H1 (cell line): ENCODE data around the gene GPATCH11. TPM values are rescaled to one million over a fixed set of nuclear protein-coding genes. Genes with fewer than 3 reads are reported as not detected.

Experiments
- CTCF ChIA-PET: fragments of 300-600 bp; sonication (Branson Sonifier 250); formaldehyde crosslinking; loops from one replicate; lab custom pipeline; 2021; ENCODE audit not compliant: partially characterized antibody; lab: Charles Lee
- POLR2A ChIA-PET: fragments of 300-600 bp; sonication (Branson Sonifier 250); formaldehyde crosslinking; loops from one replicate; lab custom pipeline; 2021; ENCODE audit warnings: inconsistent platforms; ENCODE audit not compliant: partially characterized antibody; lab: Charles Lee
- DNase-seq, 2 experiments: peaks; one replicate each; pipeline versions ENCODE4 v3.0.0 to v3.0.0-alpha.2; 2010 to 2022; ENCODE audit warnings: low spot score in 2 of 2, low read depth in 1 of 2, mixed read lengths in 1 of 2
- FAIRE-seq: peaks from 2 replicates; lab custom pipeline; 2011; peaks lifted over from hg19 to GRCh38; lab: Jason Lieb, UNC
- H2AFZ ChIP-seq: 2 replicates; pipeline ENCODE4 v1.8.1; 2012; ENCODE audit warnings: low read length, inconsistent platforms
- H2AK5ac ChIP-seq: 2 replicates; pipeline ENCODE4 v1.6.1; 2013; ENCODE audit warnings: low read depth, low read length
- H2BK120ac ChIP-seq: replicated peaks from 2 replicates; pipeline ENCODE3; 2013; ENCODE audit warnings: low read depth, low read length, inconsistent platforms
- H2BK12ac ChIP-seq: 2 replicates; pipeline ENCODE4 v1.6.1; 2013; ENCODE audit warnings: low read depth, low read length
- H2BK15ac ChIP-seq: 2 replicates; pipeline ENCODE4 v1.6.1; 2013; ENCODE audit warnings: low read length
- H2BK20ac ChIP-seq: 2 replicates; pipeline ENCODE4 v1.6.1; 2013; ENCODE audit warnings: low read length
- H2BK5ac ChIP-seq: 2 replicates; pipeline ENCODE4 v1.6.1; 2013; ENCODE audit warnings: low read depth, low read length
- H3K14ac ChIP-seq: 2 replicates; pipeline ENCODE4 v1.6.1; 2013; ENCODE audit warnings: inconsistent platforms; ENCODE audit not compliant: insufficient read length
- H3K18ac ChIP-seq: 2 replicates; pipeline ENCODE4 v1.6.1; 2013; ENCODE audit warnings: low read length; ENCODE audit errors: extremely low read depth
- H3K23ac ChIP-seq: 2 replicates; pipeline ENCODE4 v1.6.1; 2013; ENCODE audit warnings: inconsistent platforms; ENCODE audit not compliant: insufficient read length
- H3K23me2 ChIP-seq: 2 replicates; pipeline ENCODE4 v1.6.1; 2013; ENCODE audit warnings: low read depth, low read length
- H3K27ac ChIP-seq: 2 replicates; pipeline ENCODE4 v1.6.1; 2011; ENCODE audit warnings: low read depth, low read length, inconsistent platforms
- H3K27me3 ChIP-seq, 4 experiments: replicated peaks in 1 of 4; 1 replicate in 1 of 4; 2 replicates in 3 of 4; pipeline versions ENCODE4 v1.6.1 to v1.8.1; 2011 to 2013; ENCODE audit warnings: low read length in 3 of 4, mild to moderate bottlenecking in 3 of 4, inconsistent platforms in 2 of 4, mixed read lengths in 2 of 4, moderate library complexity in 1 of 4; ENCODE audit not compliant: control insufficient read depth in 3 of 4, insufficient read depth in 3 of 4; ENCODE audit errors: extremely low read depth in 1 of 4
- H3K36me3 ChIP-seq, 4 experiments: 2 replicates each; pipeline versions ENCODE4 v1.6.1 to v1.8.1; 2011 to 2013; ENCODE audit warnings: mild to moderate bottlenecking in 4 of 4, low read length in 3 of 4, moderate library complexity in 2 of 4, control low read depth in 1 of 4, inconsistent platforms in 1 of 4; ENCODE audit not compliant: insufficient read depth in 4 of 4, control insufficient read depth in 2 of 4
- H3K4ac ChIP-seq: replicated peaks from 2 replicates; pipeline ENCODE3; 2013; ENCODE audit warnings: low read length, low read depth, mixed read lengths, inconsistent platforms; ENCODE audit not compliant: insufficient read length
- H3K4me1 ChIP-seq, 4 experiments: replicated peaks in 1 of 4; 1 replicate in 1 of 4; 2 replicates in 3 of 4; pipeline versions ENCODE4 v1.6.1 to v1.8.1; 2011 to 2013; ENCODE audit warnings: low read length in 3 of 4, inconsistent platforms in 2 of 4, mixed read lengths in 1 of 4; ENCODE audit not compliant: insufficient read depth in 4 of 4, control insufficient read depth in 3 of 4
- H3K4me2 ChIP-seq, 2 experiments: 2 replicates each; pipeline versions ENCODE4 v1.6.1 to v1.8.1; 2011 to 2013; ENCODE audit warnings: low read depth in 2 of 2, low read length in 2 of 2, control low read depth in 1 of 2, inconsistent platforms in 1 of 2, mild to moderate bottlenecking in 1 of 2; ENCODE audit not compliant: insufficient read depth in 1 of 2
- H3K4me3 ChIP-seq, 4 experiments: fragments of 200-600, 300-600 bp in 1 of 4; sonication (generic), shearing (Covaris generic), sonication (Bioruptor Twin) in 1 of 4; 2 replicates each; pipeline versions ENCODE4 v1.5.1 to v1.8.1; 2011 to 2016; ENCODE audit warnings: low read length in 4 of 4, low read depth in 3 of 4, control low read depth in 2 of 4, inconsistent platforms in 2 of 4, mild to moderate bottlenecking in 2 of 4, mixed read lengths in 1 of 4, moderate library complexity in 1 of 4; ENCODE audit not compliant: insufficient read depth in 2 of 4; ENCODE audit errors: extremely low read depth in 1 of 4
- H3K56ac ChIP-seq: replicated peaks from 2 replicates; pipeline ENCODE3; 2013; ENCODE audit warnings: low read depth, mild to moderate bottlenecking, mixed read lengths, low read length, inconsistent platforms; ENCODE audit not compliant: insufficient read length
- H3K79me1 ChIP-seq: 2 replicates; pipeline ENCODE4 v1.6.1; 2013; ENCODE audit warnings: low read depth, low read length, control low read depth
- H3K79me2 ChIP-seq, 2 experiments: 2 replicates each; pipeline versions ENCODE4 v1.6.1 to v1.8.1; 2012 to 2013; ENCODE audit warnings: low read length in 2 of 2, mild to moderate bottlenecking in 2 of 2, inconsistent platforms in 1 of 2; ENCODE audit not compliant: insufficient read depth in 2 of 2, control insufficient read depth in 1 of 2
- H3K9ac ChIP-seq, 4 experiments: replicated peaks in 1 of 4; 1 replicate in 1 of 4; 2 replicates in 3 of 4; pipeline versions ENCODE4 v1.6.1 to v1.8.1; 2011 to 2013; ENCODE audit warnings: low read depth in 3 of 4, low read length in 3 of 4, control low read depth in 2 of 4, mild to moderate bottlenecking in 2 of 4, moderate library complexity in 2 of 4, inconsistent platforms in 1 of 4; ENCODE audit errors: extremely low read depth in 1 of 4
- H3K9me3 ChIP-seq, 2 experiments: 2 replicates each; pipeline versions ENCODE4 v1.6.1 to v1.8.1; 2012 to 2013; ENCODE audit warnings: mild to moderate bottlenecking in 2 of 2, moderate library complexity in 2 of 2, control low read depth in 1 of 2, inconsistent platforms in 1 of 2, low read depth in 1 of 2, low read length in 1 of 2, mixed read lengths in 1 of 2; ENCODE audit not compliant: insufficient read depth in 2 of 2
- H4K20me1 ChIP-seq, 2 experiments: replicated peaks in 1 of 2; 2 replicates each; pipeline versions ENCODE3 to v1.8.1; 2011 to 2013; ENCODE audit warnings: inconsistent platforms in 2 of 2, low read length in 2 of 2, mild to moderate bottlenecking in 1 of 2; ENCODE audit not compliant: insufficient read depth in 2 of 2, control insufficient read depth in 1 of 2
- H4K5ac ChIP-seq: 2 replicates; pipeline ENCODE4 v1.6.1; 2013; ENCODE audit warnings: low read length, low read depth, mixed read lengths, inconsistent platforms; ENCODE audit not compliant: insufficient read length
- H4K8ac ChIP-seq: 2 replicates; pipeline ENCODE4 v1.8.0; 2013; ENCODE audit warnings: mild to moderate bottlenecking, moderate library complexity, low read length, inconsistent platforms; ENCODE audit not compliant: insufficient read depth; ENCODE audit errors: extremely low read depth
- H4K91ac ChIP-seq: replicated peaks from 2 replicates; pipeline ENCODE3; 2013; ENCODE audit warnings: low read length, mixed read lengths, inconsistent platforms; ENCODE audit not compliant: insufficient read length
- BCL11A ChIP-seq, 2 experiments: IDR thresholded peaks; one replicate each; pipeline ENCODE4 v1.6.1; 2011; ENCODE audit warnings: low read depth in 2 of 2, low read length in 2 of 2, mild to moderate bottlenecking in 2 of 2
- CHD1 ChIP-seq: IDR thresholded peaks from 2 replicates; pipeline ENCODE4 v1.6.1; 2012; ENCODE audit warnings: low read depth, low read length, improper control_type of control experiment
- RFX5 ChIP-seq: IDR thresholded peaks from 2 replicates; pipeline ENCODE4 v1.6.1; 2011; ENCODE audit warnings: low read depth, low read length, improper control_type of control experiment, borderline replicate concordance
- RXRA ChIP-seq: IDR thresholded peaks from 2 replicates; pipeline ENCODE4 v1.6.1; 2011; ENCODE audit warnings: low read depth, mild to moderate bottlenecking, low read length, moderate library complexity; ENCODE audit not compliant: insufficient read depth
- SIRT6 ChIP-seq: IDR thresholded peaks from one replicate; pipeline ENCODE4 v1.7.1; 2012; ENCODE audit warnings: low read length, inconsistent platforms
- TAF7 ChIP-seq: optimal IDR thresholded peaks from 2 replicates; pipeline ENCODE3; 2011; ENCODE audit warnings: low read depth, mild to moderate bottlenecking, inconsistent platforms, low read length, moderate library complexity, borderline replicate concordance
- WGBS, 2 experiments: shearing (Covaris generic) in 1 of 2; methylation state at CpG; one replicate each; pipeline versions ENCODE4 v1.1.6 to v1.1.7; 2013 to 2015; ENCODE audit warnings: low lambda C conversion rate in 2 of 2, mixed read lengths in 2 of 2, inconsistent platforms in 1 of 2, low coverage in 1 of 2, missing lambda C conversion rate in 1 of 2; ENCODE audit not compliant: insufficient replicate concordance in 2 of 2, insufficient coverage in 1 of 2, insufficient read length in 1 of 2; ENCODE audit errors: extremely low coverage in 1 of 2, missing lambda C conversion rate in 1 of 2; 5-methylcytosine and 5-hydroxymethylcytosine counted together
- polyA plus RNA-seq, 7 experiments: library from polyadenylated mRNA; depleted of rRNA in 3 of 7; stranded (reverse) in 5 of 7; unstranded in 2 of 7; fragments of >200 nt in 5 of 7; fragments of 200-250 nt in 2 of 7; gene quantifications; 1 replicate in 5 of 7; 2 replicates in 1 of 7; 4 replicates in 1 of 7; pipeline versions ENCODE4 v1.2.1 to v1.2.3, GENCODE V29; 2011 to 2013; ENCODE audit warnings: missing spikeins in 2 of 7, mixed read lengths in 2 of 7
- total RNA-seq: library from RNA; stranded (reverse); fragmentation: NEBNext Ultra II Directional; extraction: Animal tissue kit (Norgen Biotek cat#: 25700); gene quantifications from 2 replicates; pipeline ENCODE4 v1.2.1, GENCODE V29; 2021
- TF ChIP-seq, protein P1 (sequence below): IDR thresholded peaks from 2 replicates; pipeline ENCODE4 v1.6.1; 2012; ENCODE audit warnings: inconsistent platforms

The GPATCH11 gene
- total and polyA plus RNA-seq, 2 of the 8 experiments (the other 6 are each of a cell fraction or from before 2014, with no cell fraction given) = 0.60 to 3.4 TPM

DNA sequence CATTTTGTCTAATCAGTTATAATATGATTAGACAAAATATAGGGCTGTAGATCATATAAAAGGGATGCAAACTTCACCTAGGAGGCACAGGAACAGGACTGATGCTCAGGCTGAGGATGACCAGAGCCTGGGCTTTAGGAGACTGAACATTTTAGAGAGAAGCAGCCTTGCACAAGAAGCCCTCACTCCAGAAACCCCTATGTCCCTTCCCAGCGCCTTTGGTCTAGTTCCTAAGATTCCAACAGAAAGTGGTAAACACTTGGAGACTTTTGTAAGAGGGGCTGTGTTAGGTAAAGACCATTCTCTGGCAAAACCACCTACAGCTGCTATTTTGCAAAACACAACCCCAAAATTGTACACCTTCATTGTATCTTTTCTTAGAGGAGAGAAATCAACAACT lies 33.2 kb downstream of the GPATCH11 start:
- 95% methylated on average over 1 of the region's 1 CpG; no CpG with 5 or more reads in 1 of the 2 experiments for WGBS, 2 experiments
- Histone ChIP-seq H3K9ac (no peak overlapping the region), H3K4me2 (no peak overlapping the region), H4K20me1 (no peaks in the 10 kb centered on the region), H2BK12ac (no peak overlapping the region), H2BK5ac (no peak overlapping the region), H2BK20ac (no peak overlapping the region), H4K5ac (no peak overlapping the region), H3K36me3 (peaks cover 0 to 22% (median 11%) of the 10 kb centered on the region in 4 experiments; a peak in 7 of 8 replicates), H3K9me3 (no peaks in the 10 kb centered on the region), H3K23me2 (no peaks in the 10 kb centered on the region), H3K79me2 (no peaks in the 10 kb centered on the region), H2AFZ (no peak overlapping the region), H4K91ac (no peak overlapping the region), H3K4me3 (no peak overlapping the region), H2BK15ac (no peak overlapping the region), H3K18ac (no peak overlapping the region), H3K4ac (no peak overlapping the region), H3K14ac (no peak overlapping the region), H2AK5ac (no peak overlapping the region), H2BK120ac (no peak overlapping the region), H3K23ac (no peak overlapping the region), H3K27me3 (no peaks in the 10 kb centered on the region), H3K79me1 (no peaks in the 10 kb centered on the region), H3K4me1 (no peaks in the 10 kb centered on the region), H3K56ac (no peak overlapping the region), H4K8ac (no peak overlapping the region), H3K27ac (no peak overlapping the region)
- FAIRE-seq (no peak), DNase-seq (no peak)
- ChIA-PET POLR2A (no interaction called here), CTCF (no interaction called here)
- TF ChIP-seq, protein P1, sequence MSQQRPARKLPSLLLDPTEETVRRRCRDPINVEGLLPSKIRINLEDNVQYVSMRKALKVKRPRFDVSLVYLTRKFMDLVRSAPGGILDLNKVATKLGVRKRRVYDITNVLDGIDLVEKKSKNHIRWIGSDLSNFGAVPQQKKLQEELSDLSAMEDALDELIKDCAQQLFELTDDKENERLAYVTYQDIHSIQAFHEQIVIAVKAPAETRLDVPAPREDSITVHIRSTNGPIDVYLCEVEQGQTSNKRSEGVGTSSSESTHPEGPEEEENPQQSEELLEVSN = no peak
- TF ChIP-seq BCL11A (IDR thresholded peaks at IDR 0.05; ENCODE audit: low read depth in 2 of 2, low read length in 2 of 2) (no peak), SIRT6 (no peak), CHD1 (no peak), TAF7 (no peak), RXRA (no peak), RFX5 (no peak)
